H1 (cell line): ENCODE results near the gene TWIST2. TPM values are rescaled to one million over a fixed set of nuclear protein-coding genes. Genes with fewer than 3 reads are reported as not detected.

Experiments used
- CTCF ChIA-PET: fragments of 300-600 bp; sonication (Branson Sonifier 250); formaldehyde crosslinking; loops from one replicate; lab custom pipeline; 2021; ENCODE audit not compliant: partially characterized antibody; lab: Charles Lee
- POLR2A ChIA-PET: fragments of 300-600 bp; sonication (Branson Sonifier 250); formaldehyde crosslinking; loops from one replicate; lab custom pipeline; 2021; ENCODE audit warnings: inconsistent platforms; ENCODE audit not compliant: partially characterized antibody; lab: Charles Lee
- DNase-seq, 2 experiments: peaks; one replicate each; pipeline versions ENCODE4 v3.0.0 to v3.0.0-alpha.2; 2010 to 2022; ENCODE audit warnings: low spot score in 2 of 2, low read depth in 1 of 2, mixed read lengths in 1 of 2
- FAIRE-seq: peaks from 2 replicates; lab custom pipeline; 2011; peaks lifted over from hg19 to GRCh38; lab: Jason Lieb, UNC
- H2AFZ ChIP-seq: 2 replicates; pipeline ENCODE4 v1.8.1; 2012; ENCODE audit warnings: low read length, inconsistent platforms
- H2AK5ac ChIP-seq: 2 replicates; pipeline ENCODE4 v1.6.1; 2013; ENCODE audit warnings: low read depth, low read length
- H2BK120ac ChIP-seq: replicated peaks from 2 replicates; pipeline ENCODE3; 2013; ENCODE audit warnings: low read depth, low read length, inconsistent platforms
- H2BK12ac ChIP-seq: 2 replicates; pipeline ENCODE4 v1.6.1; 2013; ENCODE audit warnings: low read depth, low read length
- H2BK15ac ChIP-seq: 2 replicates; pipeline ENCODE4 v1.6.1; 2013; ENCODE audit warnings: low read length
- H2BK20ac ChIP-seq: 2 replicates; pipeline ENCODE4 v1.6.1; 2013; ENCODE audit warnings: low read length
- H2BK5ac ChIP-seq: 2 replicates; pipeline ENCODE4 v1.6.1; 2013; ENCODE audit warnings: low read depth, low read length
- H3K14ac ChIP-seq: 2 replicates; pipeline ENCODE4 v1.6.1; 2013; ENCODE audit warnings: inconsistent platforms; ENCODE audit not compliant: insufficient read length
- H3K18ac ChIP-seq: 2 replicates; pipeline ENCODE4 v1.6.1; 2013; ENCODE audit warnings: low read length; ENCODE audit errors: extremely low read depth
- H3K23ac ChIP-seq: 2 replicates; pipeline ENCODE4 v1.6.1; 2013; ENCODE audit warnings: inconsistent platforms; ENCODE audit not compliant: insufficient read length
- H3K23me2 ChIP-seq: 2 replicates; pipeline ENCODE4 v1.6.1; 2013; ENCODE audit warnings: low read depth, low read length
- H3K27ac ChIP-seq: 2 replicates; pipeline ENCODE4 v1.6.1; 2011; ENCODE audit warnings: low read depth, low read length, inconsistent platforms
- H3K27me3 ChIP-seq, 4 experiments: replicated peaks in 1 of 4; 1 replicate in 1 of 4; 2 replicates in 3 of 4; pipeline versions ENCODE4 v1.6.1 to v1.8.1; 2011 to 2013; ENCODE audit warnings: low read length in 3 of 4, mild to moderate bottlenecking in 3 of 4, inconsistent platforms in 2 of 4, mixed read lengths in 2 of 4, moderate library complexity in 1 of 4; ENCODE audit not compliant: control insufficient read depth in 3 of 4, insufficient read depth in 3 of 4; ENCODE audit errors: extremely low read depth in 1 of 4
- H3K36me3 ChIP-seq, 4 experiments: 2 replicates each; pipeline versions ENCODE4 v1.6.1 to v1.8.1; 2011 to 2013; ENCODE audit warnings: mild to moderate bottlenecking in 4 of 4, low read length in 3 of 4, moderate library complexity in 2 of 4, control low read depth in 1 of 4, inconsistent platforms in 1 of 4; ENCODE audit not compliant: insufficient read depth in 4 of 4, control insufficient read depth in 2 of 4
- H3K4ac ChIP-seq: replicated peaks from 2 replicates; pipeline ENCODE3; 2013; ENCODE audit warnings: low read length, low read depth, mixed read lengths, inconsistent platforms; ENCODE audit not compliant: insufficient read length
- H3K4me1 ChIP-seq, 4 experiments: replicated peaks in 1 of 4; 1 replicate in 1 of 4; 2 replicates in 3 of 4; pipeline versions ENCODE4 v1.6.1 to v1.8.1; 2011 to 2013; ENCODE audit warnings: low read length in 3 of 4, inconsistent platforms in 2 of 4, mixed read lengths in 1 of 4; ENCODE audit not compliant: insufficient read depth in 4 of 4, control insufficient read depth in 3 of 4
- H3K4me2 ChIP-seq, 2 experiments: 2 replicates each; pipeline versions ENCODE4 v1.6.1 to v1.8.1; 2011 to 2013; ENCODE audit warnings: low read depth in 2 of 2, low read length in 2 of 2, control low read depth in 1 of 2, inconsistent platforms in 1 of 2, mild to moderate bottlenecking in 1 of 2; ENCODE audit not compliant: insufficient read depth in 1 of 2
- H3K4me3 ChIP-seq, 4 experiments: fragments of 200-600, 300-600 bp in 1 of 4; sonication (generic), shearing (Covaris generic), sonication (Bioruptor Twin) in 1 of 4; 2 replicates each; pipeline versions ENCODE4 v1.5.1 to v1.8.1; 2011 to 2016; ENCODE audit warnings: low read length in 4 of 4, low read depth in 3 of 4, control low read depth in 2 of 4, inconsistent platforms in 2 of 4, mild to moderate bottlenecking in 2 of 4, mixed read lengths in 1 of 4, moderate library complexity in 1 of 4; ENCODE audit not compliant: insufficient read depth in 2 of 4; ENCODE audit errors: extremely low read depth in 1 of 4
- H3K56ac ChIP-seq: replicated peaks from 2 replicates; pipeline ENCODE3; 2013; ENCODE audit warnings: low read depth, mild to moderate bottlenecking, mixed read lengths, low read length, inconsistent platforms; ENCODE audit not compliant: insufficient read length
- H3K79me1 ChIP-seq: 2 replicates; pipeline ENCODE4 v1.6.1; 2013; ENCODE audit warnings: low read depth, low read length, control low read depth
- H3K79me2 ChIP-seq, 2 experiments: 2 replicates each; pipeline versions ENCODE4 v1.6.1 to v1.8.1; 2012 to 2013; ENCODE audit warnings: low read length in 2 of 2, mild to moderate bottlenecking in 2 of 2, inconsistent platforms in 1 of 2; ENCODE audit not compliant: insufficient read depth in 2 of 2, control insufficient read depth in 1 of 2
- H3K9ac ChIP-seq, 4 experiments: replicated peaks in 1 of 4; 1 replicate in 1 of 4; 2 replicates in 3 of 4; pipeline versions ENCODE4 v1.6.1 to v1.8.1; 2011 to 2013; ENCODE audit warnings: low read depth in 3 of 4, low read length in 3 of 4, control low read depth in 2 of 4, mild to moderate bottlenecking in 2 of 4, moderate library complexity in 2 of 4, inconsistent platforms in 1 of 4; ENCODE audit errors: extremely low read depth in 1 of 4
- H3K9me3 ChIP-seq, 2 experiments: 2 replicates each; pipeline versions ENCODE4 v1.6.1 to v1.8.1; 2012 to 2013; ENCODE audit warnings: mild to moderate bottlenecking in 2 of 2, moderate library complexity in 2 of 2, control low read depth in 1 of 2, inconsistent platforms in 1 of 2, low read depth in 1 of 2, low read length in 1 of 2, mixed read lengths in 1 of 2; ENCODE audit not compliant: insufficient read depth in 2 of 2
- H4K20me1 ChIP-seq, 2 experiments: replicated peaks in 1 of 2; 2 replicates each; pipeline versions ENCODE3 to v1.8.1; 2011 to 2013; ENCODE audit warnings: inconsistent platforms in 2 of 2, low read length in 2 of 2, mild to moderate bottlenecking in 1 of 2; ENCODE audit not compliant: insufficient read depth in 2 of 2, control insufficient read depth in 1 of 2
- H4K5ac ChIP-seq: 2 replicates; pipeline ENCODE4 v1.6.1; 2013; ENCODE audit warnings: low read length, low read depth, mixed read lengths, inconsistent platforms; ENCODE audit not compliant: insufficient read length
- H4K8ac ChIP-seq: 2 replicates; pipeline ENCODE4 v1.8.0; 2013; ENCODE audit warnings: mild to moderate bottlenecking, moderate library complexity, low read length, inconsistent platforms; ENCODE audit not compliant: insufficient read depth; ENCODE audit errors: extremely low read depth
- H4K91ac ChIP-seq: replicated peaks from 2 replicates; pipeline ENCODE3; 2013; ENCODE audit warnings: low read length, mixed read lengths, inconsistent platforms; ENCODE audit not compliant: insufficient read length
- BCL11A ChIP-seq, 2 experiments: IDR thresholded peaks; one replicate each; pipeline ENCODE4 v1.6.1; 2011; ENCODE audit warnings: low read depth in 2 of 2, low read length in 2 of 2, mild to moderate bottlenecking in 2 of 2
- BRCA1 ChIP-seq: IDR thresholded peaks from 2 replicates; pipeline ENCODE4 v1.6.1; 2012; ENCODE audit warnings: low read depth, low read length, improper control_type of control experiment
- EGR1 ChIP-seq: IDR thresholded peaks from 2 replicates; pipeline ENCODE4 v1.6.1; 2011; ENCODE audit warnings: low read depth, low read length, borderline replicate concordance
- EZH2 ChIP-seq: fragments of 200-600 bp; sonication (generic); IDR thresholded peaks from 2 replicates; pipeline ENCODE4 v1.7.1; 2012; ENCODE audit warnings: low read depth, mild to moderate bottlenecking, moderate library complexity, low read length, inconsistent platforms; ENCODE audit not compliant: severe bottlenecking
- POLR2A ChIP-seq, 2 experiments: IDR thresholded peaks; 1 replicate in 1 of 2; 2 replicates in 1 of 2; pipeline ENCODE4 v1.6.1; 2011; ENCODE audit warnings: low read depth in 2 of 2, low read length in 2 of 2, mild to moderate bottlenecking in 2 of 2; ENCODE audit errors: control extremely low read depth in 1 of 2
- SP4 ChIP-seq: IDR thresholded peaks from 2 replicates; pipeline ENCODE4 v1.6.1; 2012; ENCODE audit warnings: low read length, inconsistent platforms
- TEAD4 ChIP-seq: IDR thresholded peaks from 2 replicates; pipeline ENCODE4 v1.6.1; 2012; ENCODE audit warnings: low read depth, low read length, inconsistent platforms, mixed read lengths
- WGBS, 2 experiments: shearing (Covaris generic) in 1 of 2; methylation state at CpG; one replicate each; pipeline versions ENCODE4 v1.1.6 to v1.1.7; 2013 to 2015; ENCODE audit warnings: low lambda C conversion rate in 2 of 2, mixed read lengths in 2 of 2, inconsistent platforms in 1 of 2, low coverage in 1 of 2, missing lambda C conversion rate in 1 of 2; ENCODE audit not compliant: insufficient replicate concordance in 2 of 2, insufficient coverage in 1 of 2, insufficient read length in 1 of 2; ENCODE audit errors: extremely low coverage in 1 of 2, missing lambda C conversion rate in 1 of 2; 5-methylcytosine and 5-hydroxymethylcytosine counted together
- polyA plus RNA-seq, 7 experiments: library from polyadenylated mRNA; depleted of rRNA in 3 of 7; stranded (reverse) in 5 of 7; unstranded in 2 of 7; fragments of >200 nt in 5 of 7; fragments of 200-250 nt in 2 of 7; gene quantifications; 1 replicate in 5 of 7; 2 replicates in 1 of 7; 4 replicates in 1 of 7; pipeline versions ENCODE4 v1.2.1 to v1.2.3, GENCODE V29; 2011 to 2013; ENCODE audit warnings: missing spikeins in 2 of 7, mixed read lengths in 2 of 7
- total RNA-seq: library from RNA; stranded (reverse); fragmentation: NEBNext Ultra II Directional; extraction: Animal tissue kit (Norgen Biotek cat#: 25700); gene quantifications from 2 replicates; pipeline ENCODE4 v1.2.1, GENCODE V29; 2021
- TF ChIP-seq, protein P1 (sequence below), 3 experiments: IDR thresholded peaks; 1 replicate in 2 of 3; 2 replicates in 1 of 3; pipeline versions ENCODE4 v1.5.1 to v1.6.1; 2011; ENCODE audit warnings: low read length in 3 of 3, mild to moderate bottlenecking in 3 of 3, inconsistent platforms in 2 of 3, low read depth in 1 of 3, moderate library complexity in 1 of 3; ENCODE audit not compliant: insufficient read depth in 1 of 3; ENCODE audit errors: control extremely low read depth in 1 of 3
- TF ChIP-seq, protein P2 (sequence below): IDR thresholded peaks from 2 replicates; pipeline ENCODE4 v1.6.1; 2012; ENCODE audit warnings: inconsistent platforms
- TF ChIP-seq, protein P3 (sequence below): IDR thresholded peaks from 2 replicates; pipeline ENCODE4 v1.6.1; 2011; ENCODE audit warnings: low read length, improper control_type of control experiment

Gene TWIST2
- total and polyA plus RNA-seq, 2 of the 8 experiments (the other 6 are each of a cell fraction or from before 2014, with no cell fraction given), result 2.6 to 4.3 TPM

DNA sequence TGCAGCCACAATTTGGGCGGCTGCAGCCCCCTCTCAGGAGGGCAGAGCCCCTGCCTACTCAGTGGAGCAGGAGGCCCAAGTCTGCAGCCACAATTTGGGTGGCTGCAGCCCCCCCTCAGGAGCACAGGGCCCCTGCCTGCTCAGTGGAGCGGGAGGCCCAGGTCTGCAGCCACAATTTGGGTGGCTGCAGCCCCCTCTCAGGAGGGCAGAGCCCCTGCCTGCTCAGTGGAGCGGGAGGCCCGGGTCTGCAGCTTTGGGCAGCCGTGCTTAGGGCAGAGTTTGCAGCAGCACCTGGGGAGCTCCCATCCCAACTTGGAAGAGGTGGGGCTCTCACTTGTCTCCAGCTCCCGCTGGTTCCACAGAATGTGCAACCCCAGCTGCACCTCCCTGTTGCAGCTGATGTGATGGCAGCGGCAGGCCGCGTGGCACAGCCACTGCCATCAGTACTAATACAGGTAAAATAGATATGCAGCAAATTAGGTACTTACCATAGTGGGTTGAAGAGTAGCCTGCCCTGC is 99.4 kb downstream of the TWIST2 start:
- FAIRE-seq, result no peak
- no peak overlapping the region for H3K18ac ChIP-seq
- no peaks in the 10 kb centered on the region for H3K36me3 ChIP-seq
- TF ChIP-seq, protein P1, sequence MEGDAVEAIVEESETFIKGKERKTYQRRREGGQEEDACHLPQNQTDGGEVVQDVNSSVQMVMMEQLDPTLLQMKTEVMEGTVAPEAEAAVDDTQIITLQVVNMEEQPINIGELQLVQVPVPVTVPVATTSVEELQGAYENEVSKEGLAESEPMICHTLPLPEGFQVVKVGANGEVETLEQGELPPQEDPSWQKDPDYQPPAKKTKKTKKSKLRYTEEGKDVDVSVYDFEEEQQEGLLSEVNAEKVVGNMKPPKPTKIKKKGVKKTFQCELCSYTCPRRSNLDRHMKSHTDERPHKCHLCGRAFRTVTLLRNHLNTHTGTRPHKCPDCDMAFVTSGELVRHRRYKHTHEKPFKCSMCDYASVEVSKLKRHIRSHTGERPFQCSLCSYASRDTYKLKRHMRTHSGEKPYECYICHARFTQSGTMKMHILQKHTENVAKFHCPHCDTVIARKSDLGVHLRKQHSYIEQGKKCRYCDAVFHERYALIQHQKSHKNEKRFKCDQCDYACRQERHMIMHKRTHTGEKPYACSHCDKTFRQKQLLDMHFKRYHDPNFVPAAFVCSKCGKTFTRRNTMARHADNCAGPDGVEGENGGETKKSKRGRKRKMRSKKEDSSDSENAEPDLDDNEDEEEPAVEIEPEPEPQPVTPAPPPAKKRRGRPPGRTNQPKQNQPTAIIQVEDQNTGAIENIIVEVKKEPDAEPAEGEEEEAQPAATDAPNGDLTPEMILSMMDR (IDR thresholded peaks at IDR 0.05; ENCODE audit: control extremely low read depth in 1 of 3, insufficient read depth in 1 of 3, low read depth in 1 of 3, low read length in 3 of 3), result no peak
- TF ChIP-seq, protein P2, sequence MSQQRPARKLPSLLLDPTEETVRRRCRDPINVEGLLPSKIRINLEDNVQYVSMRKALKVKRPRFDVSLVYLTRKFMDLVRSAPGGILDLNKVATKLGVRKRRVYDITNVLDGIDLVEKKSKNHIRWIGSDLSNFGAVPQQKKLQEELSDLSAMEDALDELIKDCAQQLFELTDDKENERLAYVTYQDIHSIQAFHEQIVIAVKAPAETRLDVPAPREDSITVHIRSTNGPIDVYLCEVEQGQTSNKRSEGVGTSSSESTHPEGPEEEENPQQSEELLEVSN, result no peak
- TF ChIP-seq POLR2A (IDR thresholded peaks at IDR 0.05; ENCODE audit: control extremely low read depth in 1 of 2, low read depth in 2 of 2, low read length in 2 of 2) (no peak), BCL11A (IDR thresholded peaks at IDR 0.05; ENCODE audit: low read depth in 2 of 2, low read length in 2 of 2) (no peak), EGR1 (no peak), EZH2 (no peak), BRCA1 (no peak), SP4 (no peak), TEAD4 (no peak)
- TF ChIP-seq, protein P3, sequence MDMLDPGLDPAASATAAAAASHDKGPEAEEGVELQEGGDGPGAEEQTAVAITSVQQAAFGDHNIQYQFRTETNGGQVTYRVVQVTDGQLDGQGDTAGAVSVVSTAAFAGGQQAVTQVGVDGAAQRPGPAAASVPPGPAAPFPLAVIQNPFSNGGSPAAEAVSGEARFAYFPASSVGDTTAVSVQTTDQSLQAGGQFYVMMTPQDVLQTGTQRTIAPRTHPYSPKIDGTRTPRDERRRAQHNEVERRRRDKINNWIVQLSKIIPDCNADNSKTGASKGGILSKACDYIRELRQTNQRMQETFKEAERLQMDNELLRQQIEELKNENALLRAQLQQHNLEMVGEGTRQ, result no peak

More for the DNA sequence above, 99.4 kb downstream of the TWIST2 start:
- no peaks in the 10 kb centered on the region; a peak in 1 of 7 replicates for H3K27me3 ChIP-seq
- no peaks in the 10 kb centered on the region for H3K79me1 ChIP-seq
- no peak overlapping the region for H2BK5ac ChIP-seq
- H3K4me3 ChIP-seq, result no peak overlapping the region
- no peak overlapping the region for H3K27ac ChIP-seq
- no peak overlapping the region for H4K5ac ChIP-seq
- H4K8ac ChIP-seq, result no peak overlapping the region
- H2AK5ac ChIP-seq, result no peak overlapping the region
- no peak overlapping the region for H3K4me2 ChIP-seq
- WGBS, 2 experiments, result 84% methylated on average over 8 of the region's 9 CpGs; no CpG with 5 or more reads in 1 of the 2 experiments
- no peak overlapping the region for H4K91ac ChIP-seq
- no peak overlapping the region for H3K9ac ChIP-seq
- no peak overlapping the region for H2BK15ac ChIP-seq
- H3K9me3 ChIP-seq, result no peaks in the 10 kb centered on the region
- H3K79me2 ChIP-seq, result no peaks in the 10 kb centered on the region
- POLR2A ChIA-PET, result no interaction called here
- CTCF ChIA-PET, result interaction anchor here (1.0 kb wide), 1 partner anchor 13 kb away, joined by 3 read pairs; no protein-coding TSS in a partner anchor
- no peaks in the 10 kb centered on the region for H3K4me1 ChIP-seq
- no peak overlapping the region for H3K56ac ChIP-seq
- no peaks in the 10 kb centered on the region for H4K20me1 ChIP-seq
- H2BK120ac ChIP-seq, result no peak overlapping the region
- peak in 1 of 2 experiments; percentile 31 for DNase-seq
- no peak overlapping the region for H3K4ac ChIP-seq
- H3K14ac ChIP-seq, result no peak overlapping the region
- no peaks in the 10 kb centered on the region for H3K23me2 ChIP-seq
- no peak overlapping the region for H3K23ac ChIP-seq
- no peak overlapping the region for H2BK20ac ChIP-seq
- no peak overlapping the region for H2BK12ac ChIP-seq
- no peak overlapping the region for H2AFZ ChIP-seq
